Measurements from ENCODE around the gene SLCO3A1. TPM values are rescaled to one million over a fixed set of nuclear protein-coding genes. Genes with fewer than 3 reads are reported as not detected.

Gene SLCO3A1
- 1 to 10 TPM; 6.6 to 7.7 TPM for total RNA-seq

GRCh38 chr15:91853511-91853947, at the start of gene SLCO3A1:
Gene SLCO3A1 (plus strand): TSS chr15:91853708.
- POLR2A ChIA-PET, result interaction anchor here (0.6 kb wide), 1 partner anchor 1592 kb away, joined by 4 read pairs; no protein-coding TSS in a partner anchor
- CTCF ChIA-PET, result interaction anchor here (0.8 to 3.3 kb wide), 7 partner anchors 11 to 226 kb away, joined by 3 to 13 read pairs (median 4); no protein-coding TSS in a partner anchor

DNA sequence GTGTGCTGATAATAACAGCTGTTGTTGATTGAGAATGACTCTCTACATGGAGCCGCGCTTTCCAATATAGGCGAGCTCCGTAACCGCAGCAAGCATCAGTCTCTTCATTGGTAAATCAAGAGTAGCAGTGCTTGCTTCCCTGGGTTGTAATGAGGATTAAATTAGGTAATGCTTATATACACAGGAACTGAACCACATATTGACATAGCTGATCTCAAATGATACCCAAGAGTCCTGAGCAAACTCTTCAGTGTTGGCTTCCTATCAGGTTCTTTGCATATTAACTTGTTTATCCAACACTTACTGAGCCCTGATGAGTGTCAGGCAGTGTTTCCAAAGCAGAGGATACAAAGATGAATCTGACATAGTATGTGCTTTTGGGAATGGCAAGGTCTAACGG, 46.4 kb upstream of the SLCO3A1 start:
- CTCF ChIA-PET, result no interaction called here
- POLR2A ChIA-PET, result no interaction called here

DNA sequence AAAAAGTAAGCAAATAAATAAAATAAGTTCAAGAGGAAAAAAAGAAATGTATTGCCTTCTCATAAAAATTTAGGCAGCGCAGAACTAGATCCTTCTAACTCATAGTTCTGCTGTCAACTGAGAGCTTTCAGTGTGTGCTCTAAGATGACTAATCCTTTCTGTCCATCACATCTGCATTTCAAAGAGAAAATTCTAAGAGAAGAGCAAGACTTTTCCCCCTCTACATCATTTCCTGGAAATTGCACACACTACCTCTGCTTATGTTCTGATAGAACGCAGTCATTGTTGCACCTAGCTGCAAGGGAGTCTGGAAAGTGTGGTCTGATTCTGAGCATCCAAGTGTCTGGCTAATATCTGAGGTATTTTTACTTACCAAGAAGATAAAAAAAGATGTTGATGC, 39.6 kb upstream of the SLCO3A1 start:
- POLR2A ChIA-PET, result no interaction called here
- CTCF ChIA-PET, result no interaction called here

- ChIA-PET CTCF (no interaction called here), POLR2A (no interaction called here)
Observed at GRCh38 chr15:91816942-91817341, 36.6 kb upstream of the SLCO3A1 start.

DNA sequence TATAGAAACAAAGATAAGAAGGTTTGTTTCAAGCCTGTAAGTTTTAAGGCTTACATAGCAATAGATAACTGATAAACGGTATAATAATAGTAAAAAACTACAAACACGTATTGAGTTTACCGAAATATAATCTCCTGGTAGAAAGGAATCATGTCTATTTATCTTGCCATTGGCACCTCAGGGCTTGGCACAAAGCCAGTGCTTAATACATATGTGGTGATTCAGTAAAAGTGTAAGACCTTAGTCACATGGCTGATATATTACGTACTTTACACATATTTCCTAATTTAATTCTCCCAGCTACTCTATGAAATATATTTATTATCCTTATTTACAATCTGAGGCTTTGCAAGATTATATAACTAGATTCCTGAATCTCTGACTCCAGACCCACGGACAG, 32.0 kb upstream of the SLCO3A1 start:
- CTCF ChIA-PET, result no interaction called here
- POLR2A ChIA-PET, result no interaction called here

DNA sequence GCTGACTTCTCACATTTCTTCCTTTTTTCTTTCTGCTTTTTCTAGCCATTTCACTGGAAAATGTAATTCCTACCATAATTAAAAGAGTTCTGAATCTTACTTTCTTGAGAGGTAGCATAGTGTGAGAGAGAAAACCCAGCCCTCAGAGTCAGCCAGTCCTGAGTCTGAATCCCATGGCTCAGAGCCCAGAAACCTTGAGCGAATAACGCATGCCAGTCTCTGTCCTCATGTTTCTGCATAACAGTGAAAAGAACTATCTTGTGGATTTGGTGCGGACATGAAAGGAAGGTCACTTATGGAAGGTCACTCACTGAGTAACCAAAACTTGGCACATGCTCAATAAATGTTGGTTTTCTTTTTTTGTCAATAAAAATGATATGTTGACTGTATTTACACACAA, 29.3 kb upstream of the SLCO3A1 start:
- CTCF ChIA-PET, result no interaction called here
- POLR2A ChIA-PET, result no interaction called here

GRCh38 chr15:91826443-91826842, 27.1 kb upstream of the SLCO3A1 start:
- ChIA-PET CTCF (no interaction called here), POLR2A (no interaction called here)

- POLR2A ChIA-PET, result no interaction called here
Observed at GRCh38 chr15:91833056-91833455, 20.5 kb upstream of the SLCO3A1 start.

DNA sequence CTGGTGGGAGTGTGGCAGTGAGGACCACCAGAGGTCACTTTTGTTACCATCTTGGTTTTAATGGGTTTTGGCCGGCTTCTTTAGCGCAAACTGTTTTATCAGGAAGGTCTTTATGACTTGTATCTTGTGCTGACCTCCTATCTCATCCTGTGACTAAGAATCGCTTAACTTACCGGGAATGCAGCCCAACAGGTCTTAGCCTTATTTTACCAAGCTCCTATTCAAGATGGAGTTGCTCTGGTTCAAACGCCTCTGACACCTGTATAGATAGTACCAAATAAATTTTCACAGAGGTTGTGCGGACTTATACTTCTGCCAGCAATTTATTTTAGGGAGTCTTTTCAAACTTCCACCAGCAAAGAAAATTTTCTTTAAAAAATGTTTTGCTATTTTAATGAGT, 13.6 kb upstream of the SLCO3A1 start:
- ChIA-PET CTCF (no interaction called here), POLR2A (no interaction called here)

More at GRCh38 chr15:91833056-91833455, 20.5 kb upstream of the SLCO3A1 start:
- CTCF ChIA-PET, result interaction anchor here (1.1 kb wide), 1 partner anchor 20 kb away, joined by 3 read pairs; the partner anchor contains the start of gene SLCO3A1

GRCh38 chr15:91841861-91842260, 11.6 kb upstream of the SLCO3A1 start:
- CTCF ChIA-PET, result no interaction called here
- POLR2A ChIA-PET, result no interaction called here

DNA sequence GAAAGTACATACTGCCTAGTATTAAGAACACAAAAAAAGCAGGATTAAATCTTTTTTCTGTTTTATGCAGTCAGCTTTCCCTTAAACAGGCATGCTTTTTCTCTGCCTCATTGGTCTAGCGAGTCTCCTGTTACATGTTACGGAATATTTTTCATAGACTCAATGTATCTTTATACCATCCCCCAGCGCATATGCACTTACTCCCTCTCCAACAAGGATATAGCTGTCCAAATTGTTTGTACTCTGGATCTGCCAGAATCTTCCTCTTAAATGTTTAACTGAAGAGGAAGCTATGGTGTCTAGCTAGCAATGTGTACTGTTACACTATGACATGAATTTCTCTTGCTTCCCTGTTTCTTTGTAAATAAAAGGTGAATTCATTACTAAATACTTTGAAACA, 9.2 kb upstream of the SLCO3A1 start:
- POLR2A ChIA-PET, result no interaction called here
- CTCF ChIA-PET, result no interaction called here

DNA sequence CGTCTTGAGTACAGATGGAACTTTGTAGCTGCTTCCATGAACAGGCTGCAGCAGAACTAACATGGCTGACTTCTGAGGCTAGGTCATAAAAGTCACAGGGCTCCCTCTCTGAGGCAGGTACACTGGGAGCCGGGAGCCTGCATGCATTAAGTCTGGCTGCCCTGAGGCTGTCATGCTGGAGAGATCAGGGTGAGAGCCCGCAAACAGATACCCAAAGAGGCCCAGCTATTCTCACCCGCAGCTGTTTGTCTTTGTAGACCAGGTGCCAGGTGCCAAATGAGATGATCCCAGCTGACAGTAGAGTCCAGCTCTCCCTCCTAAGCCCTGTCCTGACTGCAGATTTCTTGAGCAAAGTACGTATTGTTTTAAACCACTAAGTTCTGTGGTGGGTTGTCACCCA, 8.6 kb upstream of the SLCO3A1 start:
- POLR2A ChIA-PET, result no interaction called here
- CTCF ChIA-PET, result no interaction called here

DNA sequence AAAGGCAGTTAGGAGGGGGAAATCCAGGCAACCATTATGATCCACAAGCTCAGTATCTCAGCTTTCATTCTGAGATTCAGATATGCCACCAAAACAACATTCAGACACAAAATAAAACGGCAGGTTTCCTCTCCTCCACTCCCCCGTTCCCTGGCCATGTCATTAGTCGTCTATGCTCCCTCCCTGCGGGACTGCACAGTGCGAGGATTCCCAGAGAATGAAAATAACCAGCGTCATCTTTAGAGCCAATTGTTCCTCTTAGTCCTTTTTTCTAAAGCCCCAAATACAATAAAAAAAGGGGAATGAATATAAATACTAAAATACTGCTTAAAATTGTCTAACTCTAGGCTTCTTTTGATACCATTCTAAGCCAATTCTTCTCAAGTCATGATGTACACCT, 7.8 kb upstream of the SLCO3A1 start:
- ChIA-PET POLR2A (no interaction called here), CTCF (no interaction called here)

DNA sequence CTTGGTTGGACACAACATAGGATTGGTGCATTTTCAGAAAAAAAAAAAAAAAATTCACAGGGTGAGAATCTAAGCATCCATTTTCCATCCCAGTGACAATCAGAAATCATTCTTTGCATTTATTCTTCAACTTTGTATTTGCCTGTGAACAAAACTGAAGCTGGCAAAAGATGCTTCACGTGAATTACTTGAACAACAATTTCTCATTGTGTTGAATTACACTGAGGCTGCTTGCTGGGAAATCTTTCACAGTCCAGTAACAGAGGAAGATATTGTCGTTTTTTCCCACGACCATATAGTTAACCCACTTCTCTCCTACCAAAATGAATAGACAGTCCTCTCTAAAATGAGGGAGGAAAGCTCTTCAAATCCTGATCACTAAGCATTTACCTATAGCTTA, 4.3 kb upstream of the SLCO3A1 start:
- ChIA-PET CTCF (interaction anchor here (0.7 to 4.5 kb wide), 5 partner anchors 218 to 377 kb away, joined by 3 to 23 read pairs (median 4); no protein-coding TSS in a partner anchor), POLR2A (no interaction called here)

DNA sequence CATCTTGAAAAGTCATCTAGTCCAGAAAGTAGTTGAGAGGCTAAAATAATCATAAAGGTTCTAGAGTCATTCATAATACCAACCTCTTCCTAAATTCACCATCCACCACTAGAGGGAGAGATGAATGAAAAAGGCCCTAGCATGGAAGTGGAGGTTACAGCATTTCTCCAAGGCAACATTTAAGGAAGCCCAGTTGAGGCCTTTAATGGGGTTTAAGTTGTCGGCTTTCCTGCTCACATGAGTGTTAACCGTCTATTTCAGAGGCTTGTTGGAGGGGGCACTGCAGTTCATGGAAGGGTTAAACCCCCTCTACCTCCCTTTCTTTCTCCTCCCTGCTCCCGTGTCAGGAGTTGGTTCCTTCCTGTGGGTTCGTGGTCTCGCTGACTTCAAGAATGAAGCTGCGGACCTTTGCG, 3.8 kb upstream of the SLCO3A1 start:
- ChIA-PET CTCF (interaction anchor here (0.6 to 4.5 kb wide), 5 partner anchors 229 to 378 kb away, joined by 3 to 23 read pairs (median 4); no protein-coding TSS in a partner anchor), POLR2A (no interaction called here)

GRCh38 chr15:91852741-91853510, 582 bp upstream of the SLCO3A1 start:
- POLR2A ChIA-PET, result no interaction called here
- CTCF ChIA-PET, result interaction anchor here (0.8 to 3.3 kb wide), 7 partner anchors 10 to 226 kb away, joined by 3 to 13 read pairs (median 3); no protein-coding TSS in a partner anchor

GRCh38 chr15:91853948-91854638, 585 bp downstream of the SLCO3A1 start:
- POLR2A ChIA-PET, result interaction anchor here (0.6 kb wide), 1 partner anchor 1593 kb away, joined by 4 read pairs; no protein-coding TSS in a partner anchor
- CTCF ChIA-PET, result interaction anchor here (0.8 to 3.3 kb wide), 6 partner anchors 11 to 225 kb away, joined by 3 to 13 read pairs (median 4); no protein-coding TSS in a partner anchor

DNA sequence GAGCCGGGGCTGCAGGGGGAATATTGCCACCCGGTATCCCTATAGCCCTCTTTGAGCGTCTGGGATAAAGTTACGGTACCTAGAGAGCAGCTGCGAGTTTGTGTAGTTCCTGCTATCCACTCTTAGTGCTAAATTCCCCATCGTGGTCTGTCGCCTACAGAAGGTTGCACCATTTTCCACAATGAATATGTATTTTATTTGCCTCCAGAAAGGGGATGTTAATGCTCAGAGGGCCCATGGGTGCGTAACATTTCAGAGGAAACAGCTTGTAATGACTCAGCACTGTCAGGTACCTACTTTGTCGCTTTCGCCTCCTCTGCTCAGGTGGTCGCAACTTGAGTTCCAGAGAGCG, 1.1 kb downstream of the SLCO3A1 start:
- ChIA-PET CTCF (interaction anchor here (1.0 to 3.3 kb wide), 4 partner anchors 10 to 224 kb away, joined by 3 to 13 read pairs (median 4); no protein-coding TSS in a partner anchor), POLR2A (no interaction called here)

- CTCF ChIA-PET, result interaction anchor here (1.5 to 3.3 kb wide), 3 partner anchors 9 to 224 kb away, joined by 4 to 13 read pairs (median 4); no protein-coding TSS in a partner anchor
- POLR2A ChIA-PET, result no interaction called here
Observed at GRCh38 chr15:91855241-91855640, 1.7 kb downstream of the SLCO3A1 start.

DNA sequence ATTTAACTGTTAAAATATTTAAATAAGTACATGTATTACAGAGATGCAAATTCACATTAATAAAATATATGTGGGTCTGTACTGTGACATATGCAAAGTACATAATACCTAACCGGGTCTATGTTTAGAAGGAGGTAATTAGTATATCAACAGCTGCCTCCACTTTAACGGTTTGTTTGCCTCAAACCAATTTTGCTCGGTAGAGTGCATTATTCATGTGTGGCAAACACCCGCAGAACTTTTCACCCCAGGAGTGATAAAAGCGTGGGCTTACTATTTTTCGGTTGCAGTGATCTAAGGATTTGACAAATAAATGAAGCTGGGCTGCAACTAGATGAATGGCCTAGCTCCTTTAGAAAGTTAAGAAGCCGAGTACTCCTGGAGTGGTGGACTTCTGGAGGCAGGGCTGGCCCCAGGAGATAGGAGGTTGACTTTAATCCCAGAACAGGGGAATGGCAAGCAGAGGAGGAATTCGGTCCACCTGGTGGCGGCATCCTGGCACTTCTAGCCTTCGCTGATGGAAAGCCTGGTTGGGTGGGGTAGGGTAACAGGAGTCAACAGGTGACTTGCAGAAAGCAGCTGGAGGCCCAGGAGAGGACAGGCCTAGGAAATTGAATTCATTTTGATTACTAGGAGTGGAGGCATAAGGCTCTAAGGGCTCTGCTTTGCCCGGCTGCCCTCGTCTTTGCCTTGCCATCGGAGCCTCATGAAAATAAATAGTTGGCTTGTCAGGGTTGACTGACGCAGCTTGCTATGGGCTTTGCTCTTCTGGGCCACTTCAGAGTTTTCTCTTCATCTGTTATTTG, 2.4 kb downstream of the SLCO3A1 start:
- POLR2A ChIA-PET, result interaction anchor here (0.6 kb wide), 1 partner anchor 326 kb away, joined by 4 read pairs; no protein-coding TSS in a partner anchor
- CTCF ChIA-PET, result interaction anchor here (1.5 kb wide), 1 partner anchor 9 kb away, joined by 4 read pairs; no protein-coding TSS in a partner anchor

Data from activated CD8-positive, alpha-beta memory T cell treated with anti-CD3 and anti-CD28 coated beads for 36 hours (primary cell).